Suprapubic skin (tissue), 4 donors: Measurements from ENCODE around the gene NSMF. TPM values are rescaled to one million over a fixed set of nuclear protein-coding genes. Genes with fewer than 3 reads are reported as not detected.

Experiments
- DNase-seq, 2 donors: peaks; one replicate each; pipeline ENCODE4 v3.0.0-alpha.2; 2019; ENCODE audit warnings: low spot score in 2 of 2
- H3K27ac ChIP-seq: fragments of 200-600 bp; sonication (generic); one replicate; pipeline ENCODE4 v1.5.1; 2019
- H3K27me3 ChIP-seq: fragments of 200-600 bp; sonication (generic); one replicate; pipeline ENCODE4 v1.5.1; 2019
- H3K36me3 ChIP-seq: fragments of 200-600 bp; sonication (generic); one replicate; pipeline ENCODE4 v1.5.1; 2019
- H3K4me1 ChIP-seq: fragments of 200-600 bp; sonication (generic); one replicate; pipeline ENCODE4 v1.5.1; 2019
- H3K4me3 ChIP-seq: fragments of 200-600 bp; sonication (generic); one replicate; pipeline ENCODE4 v1.5.1; 2019; ENCODE audit warnings: mild to moderate bottlenecking
- H3K9me3 ChIP-seq: fragments of 200-600 bp; sonication (generic); one replicate; pipeline ENCODE4 v1.5.1; 2019
- EP300 ChIP-seq: sonication (generic); formaldehyde crosslinking; IDR thresholded peaks from one replicate; pipeline ENCODE4 v1.6.1; 2017; ENCODE audit warnings: antibody characterized with exemption
- POLR2A ChIP-seq, 2 donors: fragments of 450-650 bp; IDR thresholded peaks; one replicate each; pipeline ENCODE4 v1.6.1; 2017; ENCODE audit warnings: antibody characterized with exemption in 2 of 2, mild to moderate bottlenecking in 2 of 2, moderate library complexity in 2 of 2
- POLR2AphosphoS5 ChIP-seq, 3 donors: sonication (generic); formaldehyde crosslinking; IDR thresholded peaks; one replicate each; pipeline ENCODE4 v1.6.1; 2017; ENCODE audit warnings: antibody characterized with exemption in 3 of 3
- WGBS: methylation state at CpG from one replicate; pipeline ENCODE4 v1.1.5; 2018; 5-methylcytosine and 5-hydroxymethylcytosine counted together
- total RNA-seq, 4 donors: library from RNA; depleted of rRNA; stranded (reverse); fragments of >200 nt; gene quantifications; one replicate each; pipeline ENCODE4 v1.1.0, GENCODE V29; 2016
- TF ChIP-seq, protein P1 (sequence below), 2 donors: fragments of 200-600 bp in 1 of 2; fragments of 450-650 bp in 1 of 2; sonication (generic) in 1 of 2; IDR thresholded peaks; one replicate each; pipeline ENCODE4 v1.5.1; 2016 to 2019; ENCODE audit warnings: antibody characterized with exemption in 2 of 2, mild to moderate bottlenecking in 1 of 2, moderate library complexity in 1 of 2

NSMF gene
- total RNA-seq, 4 donors from 2014 or later: 36.1 to 48.1 (median 39.8) TPM

DNA sequence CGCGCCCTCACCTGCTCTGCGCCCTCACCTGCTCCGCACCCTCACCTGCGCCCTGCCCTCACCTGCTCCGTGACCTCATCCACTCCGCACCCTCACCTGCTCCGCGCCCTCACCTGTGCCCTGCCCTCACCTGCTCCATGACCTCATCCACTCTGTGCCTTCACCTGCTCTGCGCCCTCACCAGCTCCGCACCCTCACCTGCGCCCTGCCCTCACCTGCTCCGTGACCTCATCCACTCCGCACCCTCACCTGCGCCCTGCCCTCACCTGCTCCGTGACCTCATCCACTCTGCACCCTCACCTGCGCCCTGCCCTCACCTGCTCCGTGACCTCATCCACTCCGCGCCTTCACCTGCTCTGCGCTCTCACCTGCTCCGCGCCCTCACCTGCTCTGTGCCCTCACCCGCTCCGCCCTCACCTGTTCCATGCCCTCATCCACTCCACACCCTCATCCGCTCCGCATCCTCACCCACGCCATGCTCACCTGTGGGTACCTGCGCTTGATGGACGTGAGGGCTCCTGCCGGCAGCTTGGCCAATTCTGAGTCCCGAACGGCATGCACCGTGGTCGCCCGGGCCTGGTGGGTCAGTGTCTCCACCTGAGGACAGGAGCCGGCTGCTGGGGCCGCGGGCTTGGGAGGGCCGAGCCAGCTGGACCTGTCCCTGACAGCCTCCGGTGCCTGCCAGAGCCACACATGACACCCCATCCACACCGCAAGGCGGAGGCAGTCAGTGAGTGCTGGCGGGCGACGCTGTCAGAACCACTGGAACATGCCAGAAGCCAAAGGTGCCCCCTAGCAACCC, 35.6 kb upstream of the NSMF start:
- DNase-seq: no peak
- TF ChIP-seq EP300 (no peak), POLR2AphosphoS5 (IDR thresholded peaks at IDR 0.05) (no peak), POLR2A (IDR thresholded peaks at IDR 0.05) (no peak)
- TF ChIP-seq, protein P1, sequence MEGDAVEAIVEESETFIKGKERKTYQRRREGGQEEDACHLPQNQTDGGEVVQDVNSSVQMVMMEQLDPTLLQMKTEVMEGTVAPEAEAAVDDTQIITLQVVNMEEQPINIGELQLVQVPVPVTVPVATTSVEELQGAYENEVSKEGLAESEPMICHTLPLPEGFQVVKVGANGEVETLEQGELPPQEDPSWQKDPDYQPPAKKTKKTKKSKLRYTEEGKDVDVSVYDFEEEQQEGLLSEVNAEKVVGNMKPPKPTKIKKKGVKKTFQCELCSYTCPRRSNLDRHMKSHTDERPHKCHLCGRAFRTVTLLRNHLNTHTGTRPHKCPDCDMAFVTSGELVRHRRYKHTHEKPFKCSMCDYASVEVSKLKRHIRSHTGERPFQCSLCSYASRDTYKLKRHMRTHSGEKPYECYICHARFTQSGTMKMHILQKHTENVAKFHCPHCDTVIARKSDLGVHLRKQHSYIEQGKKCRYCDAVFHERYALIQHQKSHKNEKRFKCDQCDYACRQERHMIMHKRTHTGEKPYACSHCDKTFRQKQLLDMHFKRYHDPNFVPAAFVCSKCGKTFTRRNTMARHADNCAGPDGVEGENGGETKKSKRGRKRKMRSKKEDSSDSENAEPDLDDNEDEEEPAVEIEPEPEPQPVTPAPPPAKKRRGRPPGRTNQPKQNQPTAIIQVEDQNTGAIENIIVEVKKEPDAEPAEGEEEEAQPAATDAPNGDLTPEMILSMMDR (IDR thresholded peaks at IDR 0.05): no peak
- peaks cover 26% of the 10 kb centered on the region for H3K36me3 ChIP-seq
- no peaks in the 10 kb centered on the region for H3K9me3 ChIP-seq
- H3K27ac ChIP-seq: no peak overlapping the region
- H3K27me3 ChIP-seq: no peaks in the 10 kb centered on the region
- H3K4me3 ChIP-seq: no peak overlapping the region
- no peaks in the 10 kb centered on the region for H3K4me1 ChIP-seq
- WGBS: 96% methylated on average over 40 of the region's 46 CpGs

DNA sequence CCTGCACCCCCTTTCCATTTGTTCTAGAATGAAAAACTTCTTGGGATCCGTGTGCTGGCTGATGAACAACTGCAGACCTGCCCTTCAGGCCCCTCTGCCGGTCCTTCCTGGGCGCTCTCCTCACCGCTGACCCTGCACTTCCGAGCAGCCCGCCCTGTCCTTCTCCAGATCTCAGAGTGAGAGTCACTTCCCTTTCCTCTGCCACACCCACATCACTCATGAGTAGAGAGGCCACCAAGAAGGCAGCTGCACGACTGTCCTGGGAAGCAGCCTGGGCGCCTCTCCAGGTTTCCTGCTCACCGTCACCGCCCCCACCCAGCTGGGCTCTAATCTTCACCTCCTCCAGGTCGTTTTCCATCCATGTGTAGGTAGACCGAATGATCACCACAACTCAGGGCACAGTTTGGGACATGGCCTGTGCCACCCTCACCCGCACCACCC, 35.0 kb upstream of the NSMF start:
- no peak for DNase-seq
- no peaks in the 10 kb centered on the region for H3K4me1 ChIP-seq
- H3K27ac ChIP-seq: no peak overlapping the region
- no peak overlapping the region for H3K4me3 ChIP-seq
- TF ChIP-seq POLR2AphosphoS5 (IDR thresholded peaks at IDR 0.05) (no peak), EP300 (no peak), POLR2A (IDR thresholded peaks at IDR 0.05) (no peak)
- TF ChIP-seq, protein P1 (IDR thresholded peaks at IDR 0.05): no peak
- H3K27me3 ChIP-seq: no peaks in the 10 kb centered on the region
- 72% methylated on average over 13 of the region's 13 CpGs for WGBS
- H3K36me3 ChIP-seq: peaks cover 21% of the 10 kb centered on the region
- H3K9me3 ChIP-seq: no peaks in the 10 kb centered on the region

DNA sequence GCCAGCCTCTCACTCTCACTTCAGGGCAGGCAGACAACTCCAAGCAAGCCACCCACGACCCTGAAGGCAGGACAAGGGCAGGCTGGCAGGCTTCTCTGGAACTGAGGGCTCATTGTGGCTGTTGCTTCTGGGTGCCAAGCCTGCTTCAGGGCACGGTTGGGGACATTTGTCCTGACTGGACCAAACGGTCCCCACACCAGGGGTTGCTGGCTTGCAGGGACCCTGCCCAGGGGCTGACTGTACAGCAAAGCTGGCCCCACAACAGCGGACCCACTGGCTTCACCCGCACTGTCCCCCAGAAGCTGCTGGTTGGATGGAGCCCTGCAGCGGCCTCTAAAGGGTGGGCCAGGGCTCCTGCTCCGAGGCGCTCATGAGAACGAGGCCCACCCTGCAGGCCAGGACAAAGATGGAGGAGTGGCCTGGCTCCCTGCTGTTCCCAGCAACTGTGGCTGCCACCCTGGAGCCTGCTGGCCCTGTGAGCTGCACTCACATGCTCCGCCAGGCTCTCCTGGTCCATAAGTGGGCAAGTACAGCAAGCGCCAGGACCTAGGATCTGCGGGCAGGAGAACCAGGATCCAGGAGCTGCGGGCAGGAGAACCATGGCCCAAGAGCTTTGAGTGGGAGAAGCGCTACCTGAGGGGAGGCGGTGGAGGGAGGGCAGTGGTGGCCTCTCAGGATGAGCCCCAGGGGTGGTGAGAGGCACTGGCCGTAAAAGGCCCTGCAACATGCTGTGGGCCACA, 34.4 kb upstream of the NSMF start:
- Histone ChIP-seq H3K4me3 (no peak overlapping the region), H3K9me3 (no peaks in the 10 kb centered on the region), H3K27me3 (no peaks in the 10 kb centered on the region), H3K4me1 (no peaks in the 10 kb centered on the region), H3K27ac (no peak overlapping the region), H3K36me3 (peaks cover 20% of the 10 kb centered on the region)
- TF ChIP-seq EP300 (no peak), POLR2AphosphoS5 (IDR thresholded peaks at IDR 0.05) (no peak), POLR2A (IDR thresholded peaks at IDR 0.05) (no peak)
- TF ChIP-seq, protein P1 (IDR thresholded peaks at IDR 0.05): no peak
- no peak for DNase-seq
- 96% methylated on average over 8 of the region's 16 CpGs for WGBS

GRCh38 chr9:137492464-137493363, 33.6 kb upstream of the NSMF start:
- Histone ChIP-seq H3K4me1 (no peaks in the 10 kb centered on the region), H3K36me3 (peaks cover 14% of the 10 kb centered on the region), H3K27ac (no peak overlapping the region), H3K4me3 (no peak overlapping the region), H3K9me3 (no peaks in the 10 kb centered on the region), H3K27me3 (no peaks in the 10 kb centered on the region)
- no peak for DNase-seq
- 75% methylated on average over 6 of the region's 20 CpGs for WGBS
- TF ChIP-seq POLR2A (IDR thresholded peaks at IDR 0.05) (no peak), EP300 (no peak), POLR2AphosphoS5 (IDR thresholded peaks at IDR 0.05) (no peak)
- TF ChIP-seq, protein P1 (IDR thresholded peaks at IDR 0.05): no peak
